A549 treated with CORT108297 at 1 μM for 4 hours (cell line): ENCODE results near the gene KRTAP12-4. TPM values are rescaled to one million over a fixed set of nuclear protein-coding genes. Genes with fewer than 3 reads are reported as not detected.

Experiments used
- total RNA-seq: library from RNA; stranded (reverse); fragments of 200-300 nt; extraction: Qiagen RNA extraction; gene quantifications from 5 replicates; pipeline ENCODE4 v1.2.3, GENCODE V29; 2022

KRTAP12-4 gene
- not detected in 5 replicates for total RNA-seq

GRCh38 chr21:44654576-44655175 lies at the start of gene KRTAP12-4:
TSS of gene KRTAP12-4 (minus strand) at chr21:44654659. CDS start at chr21:44654614, 45 bp downstream.

GRCh38 chr21:44697172-44697810 lies 42.8 kb upstream of the KRTAP12-4 start, which contains the start of gene KRTAP10-12:
TSS of gene KRTAP10-12 (plus strand) at chr21:44697172. CDS start at chr21:44697202, 30 bp downstream.

GRCh38 chr21:44681861-44682579 lies 27.6 kb upstream of the KRTAP12-4 start, which contains the start of gene KRTAP12-1:
TSS of gene KRTAP12-1 (minus strand) at chr21:44682163. CDS start at chr21:44682123, 40 bp downstream.

GRCh38 chr21:44666401-44667320 lies 12.2 kb upstream of the KRTAP12-4 start, which contains the start of gene KRTAP12-2:
TSS of gene KRTAP12-2 (minus strand) at chr21:44666927. CDS start at chr21:44666886, 41 bp downstream.

GRCh38 chr21:44657635-44658540 lies 3.4 kb upstream of the KRTAP12-4 start, which contains the start of gene KRTAP12-3:
TSS of gene KRTAP12-3 (plus strand) at chr21:44657932. CDS start at chr21:44657980, 48 bp downstream.

GRCh38 chr21:44646366-44647221 lies 7.9 kb downstream of the KRTAP12-4 start, which contains the start of gene KRTAP10-11:
TSS of gene KRTAP10-11 (plus strand) at chr21:44646414. CDS start at chr21:44646459, 45 bp downstream.

GRCh38 chr21:44637018-44637850 lies 17.2 kb downstream of the KRTAP12-4 start, which contains the start of gene KRTAP10-10:
TSS of gene KRTAP10-10 (plus strand) at chr21:44637356. CDS start at chr21:44637418, 62 bp downstream.

GRCh38 chr21:44626673-44627143 lies 27.8 kb downstream of the KRTAP12-4 start, which contains the start of gene KRTAP10-9:
TSS of gene KRTAP10-9 (plus strand) at chr21:44627093. CDS start at chr21:44627172, 79 bp downstream.

GRCh38 chr21:44612029-44612486 lies 42.4 kb downstream of the KRTAP12-4 start, which contains the start of gene KRTAP10-8:
TSS of gene KRTAP10-8 (plus strand) at chr21:44612079. CDS start at chr21:44612101, 22 bp downstream.

Other genes with a start within 250 kb of the KRTAP12-4 start
- gene LRRC3, start 199.1 kb downstream of the KRTAP12-4 start, total RNA-seq = 1.3 to 2.3 TPM (median 2.1 TPM) in 5 replicates
- gene KRTAP10-1, start 114.5 kb downstream of the KRTAP12-4 start, total RNA-seq = not detected in 5 replicates
- not detected in 5 replicates for gene KRTAP10-2, start 103.2 kb downstream of the KRTAP12-4 start, total RNA-seq
- gene KRTAP10-3, start 95.9 kb downstream of the KRTAP12-4 start, total RNA-seq = not detected in 5 replicates
- not detected in 5 replicates for gene KRTAP10-4, start 80.9 kb downstream of the KRTAP12-4 start, total RNA-seq
- gene KRTAP10-5, start 74.1 kb downstream of the KRTAP12-4 start, total RNA-seq = not detected in 5 replicates
- not detected in 5 replicates for gene KRTAP10-6, start 62.2 kb downstream of the KRTAP12-4 start, total RNA-seq
- gene KRTAP10-7, start 54.1 kb downstream of the KRTAP12-4 start, total RNA-seq = not detected in 5 replicates
- not detected in 5 replicates for gene KRTAP10-8, start 42.6 kb downstream of the KRTAP12-4 start, total RNA-seq
- not detected in 5 replicates for gene KRTAP10-9, start 27.6 kb downstream of the KRTAP12-4 start, total RNA-seq
- not detected in 5 replicates for gene KRTAP10-10, start 17.3 kb downstream of the KRTAP12-4 start, total RNA-seq
- gene KRTAP10-11, start 8.2 kb downstream of the KRTAP12-4 start, total RNA-seq = not detected in 5 replicates
- not detected in 5 replicates for gene KRTAP12-3, start 3.3 kb upstream of the KRTAP12-4 start, total RNA-seq
- not detected in 5 replicates for gene KRTAP12-2, start 12.3 kb upstream of the KRTAP12-4 start, total RNA-seq
- gene KRTAP12-1, start 27.5 kb upstream of the KRTAP12-4 start, total RNA-seq = not detected in 5 replicates
- not detected in 5 replicates for gene KRTAP10-12, start 42.5 kb upstream of the KRTAP12-4 start, total RNA-seq
- gene TSPEAR, start 56.9 kb upstream of the KRTAP12-4 start, total RNA-seq = not detected in 5 replicates
- gene UBE2G2, start 147.2 kb upstream of the KRTAP12-4 start, total RNA-seq = 28.2 to 37.2 TPM (median 34.3 TPM) in 5 replicates
- gene SUMO3, start 163.4 kb upstream of the KRTAP12-4 start, total RNA-seq = 58.3 to 69.9 TPM (median 66.1 TPM) in 5 replicates
- 94.0 to 104 TPM (median 98.7 TPM) in 5 replicates for gene PTTG1IP, start 219.0 kb upstream of the KRTAP12-4 start, total RNA-seq